ENCODE measurements around the gene THBS4. TPM values are rescaled to one million over a fixed set of nuclear protein-coding genes. Genes with fewer than 3 reads are reported as not detected.

THBS4 gene
- total RNA-seq: 0.18 TPM in 1 of 2 replicates, not detected in the other

DNA sequence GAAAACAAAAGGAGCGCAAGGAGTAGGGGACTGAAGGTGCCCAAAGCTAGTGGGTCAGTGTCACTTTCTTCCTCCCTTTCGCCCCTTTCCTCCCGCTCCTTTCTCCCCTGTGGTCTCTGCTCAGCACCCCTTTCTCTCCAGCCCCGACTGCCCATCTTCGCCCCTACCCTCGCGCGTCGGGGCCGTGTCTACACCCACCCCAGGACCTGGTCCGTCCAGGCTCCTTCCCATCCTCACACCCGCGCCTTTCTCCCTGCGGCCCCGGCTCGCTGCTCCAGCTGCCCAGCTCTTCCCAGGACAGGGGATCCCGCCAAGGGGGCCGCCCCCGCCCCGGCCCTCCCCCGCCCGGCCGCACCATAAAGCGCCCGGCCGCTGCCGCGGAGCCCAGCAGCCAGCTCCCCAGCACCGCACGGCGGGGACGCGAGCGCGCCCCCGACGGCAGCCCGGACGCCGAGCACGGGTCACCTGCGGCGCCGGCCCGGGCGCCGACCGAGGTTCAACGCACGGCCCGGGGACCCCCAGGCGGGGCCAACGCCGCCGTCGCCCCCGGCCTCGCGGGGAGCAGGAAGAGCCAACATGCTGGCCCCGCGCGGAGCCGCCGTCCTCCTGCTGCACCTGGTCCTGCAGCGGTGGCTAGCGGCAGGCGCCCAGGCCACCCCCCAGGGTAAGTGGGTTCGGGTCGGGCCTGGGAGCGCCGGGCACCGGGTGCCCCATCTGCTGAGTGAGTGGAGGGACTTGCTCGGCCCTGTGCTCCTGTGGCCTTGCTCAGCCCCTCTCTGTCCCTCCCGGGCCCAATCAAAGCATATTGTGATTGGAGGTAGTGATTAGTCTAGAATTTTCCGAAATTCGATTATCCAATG is at the start of gene THBS4:
THBS4 (plus strand) TSS at position 387 of the 860 bp plus-strand sequence; CDS start at position 577, 190 bp downstream.

DNA sequence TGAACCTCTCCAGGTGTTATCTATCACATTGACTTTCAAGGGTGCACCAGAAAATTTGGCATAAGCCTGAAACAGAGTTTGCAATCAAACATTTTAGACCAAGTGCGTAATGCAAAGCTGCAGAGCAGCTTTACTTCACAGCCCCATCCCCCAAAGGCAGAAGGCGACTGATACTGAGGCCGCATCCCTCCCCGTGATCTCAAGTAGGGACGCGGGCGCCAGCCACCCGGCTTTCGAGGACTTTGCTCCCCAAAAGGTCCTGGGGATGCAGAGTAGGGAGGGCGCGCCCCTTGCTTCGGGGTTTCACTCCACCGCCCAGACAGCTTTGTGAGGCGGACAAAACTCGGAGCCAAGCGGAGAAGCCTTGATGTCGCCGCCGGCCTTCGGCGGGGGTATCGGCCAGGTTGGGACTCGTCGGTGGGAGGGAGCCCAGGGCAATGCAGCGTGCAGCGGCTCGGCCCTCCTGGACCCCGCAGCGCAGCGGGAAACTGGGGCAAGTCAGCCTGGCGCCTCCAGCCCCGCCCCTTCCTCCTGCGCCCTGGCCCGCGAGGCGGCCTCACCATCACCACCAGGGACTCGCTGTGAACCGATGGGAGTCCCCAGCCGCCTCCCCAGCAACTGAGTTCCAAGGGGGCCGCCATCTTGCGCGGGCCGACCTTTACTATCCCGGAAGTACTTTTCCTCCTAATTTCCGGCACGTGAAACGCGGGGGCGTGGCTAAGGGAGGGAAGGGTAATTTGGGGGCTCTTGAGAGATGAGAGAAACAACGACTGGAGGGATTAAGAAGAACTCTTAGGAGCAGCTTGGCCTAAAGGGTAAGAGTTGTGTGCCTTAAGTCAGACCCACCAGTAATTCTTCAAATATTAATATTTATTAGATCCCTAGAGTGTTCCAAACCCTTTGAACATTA is 44.3 kb upstream of the THBS4 start, which contains the start of gene MTX3:
MTX3 (minus strand) TSS at position 665 of the 910 bp plus-strand sequence; CDS start at position 641, 24 bp downstream.

Other genes starting within 250 kb of the THBS4 start
- 7.8 and 8.1 TPM in 2 replicates for gene MTX3, start 44.1 kb upstream of the THBS4 start, total RNA-seq
- 2.6 and 4.6 TPM in 2 replicates for gene SERINC5, start 220.7 kb downstream of the THBS4 start, total RNA-seq

Data from myometrial cell (primary cell).